A549 (cell line): ENCODE data around the gene CCR1.

Experiments used
- ESRRA ChIP-seq: fragments of 150-350 bp; IDR thresholded peaks from 2 replicates; pipeline ENCODE4 v1.6.1; 2014; ENCODE audit warnings: mild to moderate bottlenecking, low read length, borderline replicate concordance
- POLR2A ChIP-seq: IDR thresholded peaks from 2 replicates; pipeline ENCODE4 v1.6.1; 2012; ENCODE audit warnings: mild to moderate bottlenecking, low read length

GRCh38 chr3:46235425-46235824, 27.3 kb upstream of the CCR1 start:
- no peak for TF ChIP-seq POLR2A
- TF ChIP-seq ESRRA, result no peak
